Astrocyte of the spinal cord (primary cell): ENCODE data around the gene GLIS1.

ENCODE experiments used
- DNase-seq: peaks from one replicate; pipeline ENCODE4 v3.0.0; 2011; ENCODE audit warnings: low read depth, low spot score
- H3K4me3 ChIP-seq: 2 replicates; pipeline ENCODE4 v1.5.1; 2011; ENCODE audit warnings: low read depth, mild to moderate bottlenecking, low read length, moderate library complexity
- CTCF ChIP-seq: IDR thresholded peaks from 2 replicates; pipeline ENCODE4 v1.5.1; 2012; ENCODE audit warnings: low read depth, mild to moderate bottlenecking, low read length, inconsistent platforms
- in situ Hi-C: cut with HindIII; loops from 2 replicates; pipeline ENCODE4 v1.10.0; 2017; ENCODE audit warnings: low sequenced_read_pairs

Gene GLIS1

DNA sequence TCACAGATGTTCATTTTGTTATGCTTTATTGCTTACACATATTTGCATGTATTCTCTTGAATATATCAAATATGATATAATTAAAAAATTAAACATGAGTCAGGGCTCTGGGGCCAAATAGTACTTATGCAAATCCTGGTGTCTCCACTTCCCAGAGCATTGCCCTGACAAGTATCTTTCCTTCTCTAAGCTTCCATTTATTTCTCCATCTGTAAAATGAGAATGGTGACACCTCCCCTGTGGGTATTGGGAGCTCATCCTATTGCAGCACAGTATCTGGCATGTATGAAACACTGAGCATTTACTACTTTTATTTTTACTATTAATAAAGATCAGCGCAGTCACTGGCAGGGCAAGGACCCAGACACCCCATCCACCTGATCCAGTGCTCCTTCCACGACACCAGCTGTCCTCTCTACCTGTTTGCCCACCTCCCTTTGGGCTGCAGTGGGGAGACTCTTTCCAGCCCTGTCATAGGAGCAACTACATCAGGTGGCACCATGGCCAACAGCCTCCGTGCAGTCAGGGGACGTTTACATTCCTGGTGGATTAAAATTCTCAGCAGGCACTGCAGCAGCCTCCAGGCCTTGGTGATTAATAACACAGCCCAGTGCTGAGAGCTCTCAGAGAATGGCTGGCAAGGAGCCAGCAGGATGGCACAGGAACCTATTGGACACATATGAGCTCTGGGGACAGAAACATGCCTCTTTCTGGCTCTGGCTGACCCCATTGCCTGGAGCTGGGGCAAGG, 166.7 kb downstream of the GLIS1 start:
- DNase-seq: peak; percentile 36
- no peak overlapping the region for H3K4me3 ChIP-seq
- no peak for TF ChIP-seq CTCF
- in situ Hi-C loops: no loop called here

GRCh38 chr1:53568540-53568939, 170.4 kb downstream of the GLIS1 start:
- in situ Hi-C loops: no loop called here
- no peak overlapping the region for H3K4me3 ChIP-seq
- DNase-seq: no peak
- no peak for TF ChIP-seq CTCF

DNA sequence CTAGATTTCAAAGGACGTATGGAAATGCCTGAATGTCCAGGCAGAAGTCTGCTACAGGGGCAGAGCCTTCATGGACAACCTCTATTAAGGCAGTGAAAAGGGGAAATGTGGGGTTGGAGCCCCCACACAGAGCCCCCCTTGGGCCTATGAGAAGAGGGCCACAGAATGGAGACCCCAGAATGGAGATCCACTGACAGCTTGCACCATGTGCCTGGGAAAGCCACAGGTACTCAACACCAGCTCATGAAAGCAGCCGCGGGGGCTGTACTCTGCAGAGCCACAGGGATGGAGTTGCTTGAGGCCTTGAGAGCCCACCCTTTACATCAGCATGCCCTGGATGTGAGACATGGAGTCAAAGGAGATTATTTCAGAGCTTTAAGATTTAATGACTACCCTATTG, 171.1 kb downstream of the GLIS1 start:
- DNase-seq: no peak
- H3K4me3 ChIP-seq: no peak overlapping the region
- TF ChIP-seq CTCF: no peak
- in situ Hi-C loops: no loop called here

- in situ Hi-C loops: no loop called here
- no peak overlapping the region for H3K4me3 ChIP-seq
- DNase-seq: no peak
- no peak for TF ChIP-seq CTCF
Observed at GRCh38 chr1:53567450-53567849, 171.5 kb downstream of the GLIS1 start.

DNA sequence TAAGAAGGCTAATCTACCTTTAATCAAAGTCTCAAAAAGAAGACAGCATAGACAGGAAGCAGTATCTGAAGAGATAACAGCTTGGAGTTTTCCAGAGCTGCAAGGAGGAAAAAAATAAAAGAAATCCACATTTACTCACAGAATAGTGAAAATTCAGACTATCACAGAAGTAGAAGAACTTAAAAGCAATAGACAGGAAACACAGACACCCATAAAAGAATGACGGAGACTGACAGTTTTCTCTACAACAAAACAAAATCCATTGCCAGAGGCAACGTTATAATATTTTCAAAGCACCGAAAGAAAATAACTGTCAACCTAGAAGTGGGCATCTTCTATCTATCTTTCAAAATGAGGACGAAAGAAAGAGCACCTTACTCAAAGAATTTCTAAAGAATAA, 175.4 kb downstream of the GLIS1 start:
- H3K4me3 ChIP-seq: no peak overlapping the region
- no peak for TF ChIP-seq CTCF
- in situ Hi-C loops: no loop called here
- no peak for DNase-seq

GRCh38 chr1:53562981-53563379, 176.0 kb downstream of the GLIS1 start:
- no peak for DNase-seq
- in situ Hi-C loops: no loop called here
- no peak overlapping the region for H3K4me3 ChIP-seq
- no peak for TF ChIP-seq CTCF
